Measurements from ENCODE around the gene CCDC13. TPM values are rescaled to one million over a fixed set of nuclear protein-coding genes. Genes with fewer than 3 reads are reported as not detected.
A peak's percentile ranks its signal among the peaks of the same experiment; 100 is the strongest.

Gene CCDC13
- total RNA-seq, 1 experiment from 2014 or later, result 0.41 TPM

DNA sequence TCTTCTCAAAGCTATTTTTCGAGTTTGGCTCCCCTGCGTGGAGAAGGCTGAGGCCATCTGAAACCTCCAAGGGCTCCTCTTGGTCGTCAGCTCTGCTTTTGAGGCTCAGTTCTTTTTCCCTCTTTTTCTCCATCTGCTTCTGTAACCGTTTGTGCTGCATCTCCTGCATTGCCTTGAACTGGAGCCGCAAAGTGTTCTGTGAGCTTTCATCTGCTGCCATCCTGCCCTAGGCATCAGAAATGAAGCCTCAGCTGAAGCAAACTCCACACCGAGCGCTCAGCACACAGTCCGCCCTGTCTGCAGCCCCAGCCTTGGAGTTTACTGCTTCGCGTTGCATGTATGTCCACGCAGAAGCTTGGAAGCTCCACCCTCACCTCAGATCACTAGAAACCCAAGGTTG is 14.9 kb downstream of the CCDC13 start:
- H4K20me1 ChIP-seq (ENCODE audit: insufficient read depth), result no peaks in the 10 kb centered on the region
- no peaks in the 10 kb centered on the region; the same call in 1 of the 2 replicates for H3K9me3 ChIP-seq (ENCODE audit: insufficient read depth, low read depth)
- intact Hi-C loops (cut with micrococcal nuclease; ENCODE audit: unreplicated experiment), result no loop called here
- TF ChIP-seq, protein P1, sequence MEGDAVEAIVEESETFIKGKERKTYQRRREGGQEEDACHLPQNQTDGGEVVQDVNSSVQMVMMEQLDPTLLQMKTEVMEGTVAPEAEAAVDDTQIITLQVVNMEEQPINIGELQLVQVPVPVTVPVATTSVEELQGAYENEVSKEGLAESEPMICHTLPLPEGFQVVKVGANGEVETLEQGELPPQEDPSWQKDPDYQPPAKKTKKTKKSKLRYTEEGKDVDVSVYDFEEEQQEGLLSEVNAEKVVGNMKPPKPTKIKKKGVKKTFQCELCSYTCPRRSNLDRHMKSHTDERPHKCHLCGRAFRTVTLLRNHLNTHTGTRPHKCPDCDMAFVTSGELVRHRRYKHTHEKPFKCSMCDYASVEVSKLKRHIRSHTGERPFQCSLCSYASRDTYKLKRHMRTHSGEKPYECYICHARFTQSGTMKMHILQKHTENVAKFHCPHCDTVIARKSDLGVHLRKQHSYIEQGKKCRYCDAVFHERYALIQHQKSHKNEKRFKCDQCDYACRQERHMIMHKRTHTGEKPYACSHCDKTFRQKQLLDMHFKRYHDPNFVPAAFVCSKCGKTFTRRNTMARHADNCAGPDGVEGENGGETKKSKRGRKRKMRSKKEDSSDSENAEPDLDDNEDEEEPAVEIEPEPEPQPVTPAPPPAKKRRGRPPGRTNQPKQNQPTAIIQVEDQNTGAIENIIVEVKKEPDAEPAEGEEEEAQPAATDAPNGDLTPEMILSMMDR (conservative IDR thresholded peaks at IDR 0.05), result no peak
- TF ChIP-seq EZH2 (IDR thresholded peaks at IDR 0.05; ENCODE audit: low read depth), result no peak
- H3K36me3 ChIP-seq (ENCODE audit: low read depth), result no peaks in the 10 kb centered on the region
- no peak for DNase-seq
- no peaks in the 10 kb centered on the region for H3K27me3 ChIP-seq (ENCODE audit: insufficient read depth, low read depth)
- no peak overlapping the region for H3K4me3 ChIP-seq
- no peaks in the 10 kb centered on the region for H3K9me2 ChIP-seq (ENCODE audit: insufficient read depth)
- no peaks in the 10 kb centered on the region for H3K79me2 ChIP-seq (ENCODE audit: low read depth)
- ChIA-PET CTCF (interaction anchor here (0.6 kb wide), 1 partner anchor 746 kb away, joined by 4 read pairs; no protein-coding TSS in a partner anchor), POLR2A (ENCODE audit: unreplicated experiment) (no interaction called here)
- 0 out of 2 replicates have a peak, but pooled peaks cover 10% of the 10 kb centered on the region for H3K4me1 ChIP-seq (replicated peaks; ENCODE audit: insufficient read depth)
- H3K4me2 ChIP-seq, result no peak overlapping the region
- no TSS peak for BruUV-seq (replicated peaks)
- H3F3A ChIP-seq (ENCODE audit: insufficient read depth, low read depth), result peaks cover 9% of the 10 kb centered on the region
- H3K27ac ChIP-seq, result no peak overlapping the region
- H2AFZ ChIP-seq, result no peak overlapping the region

DNA sequence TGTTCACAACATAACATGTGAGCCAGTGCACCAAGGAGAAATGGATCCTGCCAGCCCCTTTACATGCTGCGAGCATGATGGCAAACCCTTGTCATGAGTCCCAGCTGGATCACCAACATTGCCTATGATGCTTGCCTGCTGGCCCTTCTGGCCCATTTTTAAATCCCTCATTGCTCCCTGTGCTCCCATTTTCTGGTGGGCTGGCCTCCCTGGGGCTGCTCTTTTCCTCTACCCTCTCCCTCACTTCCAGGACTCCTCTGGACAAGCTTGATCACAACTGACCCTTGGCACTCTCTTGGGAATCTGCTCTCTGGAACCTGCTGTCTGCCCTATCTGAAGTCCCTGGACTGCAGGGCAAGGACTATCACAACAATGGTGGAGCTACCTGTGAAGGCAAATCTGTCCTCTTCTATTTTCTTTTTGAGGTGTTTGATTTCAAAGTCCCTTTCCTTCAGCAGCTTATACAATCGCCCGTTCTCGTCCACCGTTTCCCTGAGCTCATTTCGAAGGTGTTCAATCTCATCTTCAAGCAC is 16.3 kb downstream of the CCDC13 start:
- no peak overlapping the region for H3K27ac ChIP-seq
- 0 out of 2 replicates have a peak, but pooled peaks cover 10% of the 10 kb centered on the region for H3K4me1 ChIP-seq (replicated peaks; ENCODE audit: insufficient read depth)
- H3K36me3 ChIP-seq (ENCODE audit: low read depth), result no peaks in the 10 kb centered on the region
- POLR2A ChIA-PET (ENCODE audit: unreplicated experiment), result no interaction called here
- no peak overlapping the region for H3K4me2 ChIP-seq
- no peak overlapping the region for H3K4me3 ChIP-seq
- no peak overlapping the region for H2AFZ ChIP-seq
- H3K79me2 ChIP-seq (ENCODE audit: low read depth), result no peaks in the 10 kb centered on the region
- DNase-seq, result no peak
- TF ChIP-seq, protein P1 (conservative IDR thresholded peaks at IDR 0.05), result no peak
- TF ChIP-seq EZH2 (IDR thresholded peaks at IDR 0.05; ENCODE audit: low read depth), result no peak
- no peaks in the 10 kb centered on the region for H4K20me1 ChIP-seq (ENCODE audit: insufficient read depth)
- H3K9me2 ChIP-seq (ENCODE audit: insufficient read depth), result no peaks in the 10 kb centered on the region
- intact Hi-C loops (cut with micrococcal nuclease; ENCODE audit: unreplicated experiment), result no loop called here
- CTCF ChIA-PET, result no interaction called here
- BruUV-seq (replicated peaks), result no TSS peak
- peaks cover 9% of the 10 kb centered on the region for H3F3A ChIP-seq (ENCODE audit: insufficient read depth, low read depth)
- H3K27me3 ChIP-seq (ENCODE audit: insufficient read depth, low read depth), result no peaks in the 10 kb centered on the region
- H3K9me3 ChIP-seq (ENCODE audit: insufficient read depth, low read depth), result no peaks in the 10 kb centered on the region

DNA sequence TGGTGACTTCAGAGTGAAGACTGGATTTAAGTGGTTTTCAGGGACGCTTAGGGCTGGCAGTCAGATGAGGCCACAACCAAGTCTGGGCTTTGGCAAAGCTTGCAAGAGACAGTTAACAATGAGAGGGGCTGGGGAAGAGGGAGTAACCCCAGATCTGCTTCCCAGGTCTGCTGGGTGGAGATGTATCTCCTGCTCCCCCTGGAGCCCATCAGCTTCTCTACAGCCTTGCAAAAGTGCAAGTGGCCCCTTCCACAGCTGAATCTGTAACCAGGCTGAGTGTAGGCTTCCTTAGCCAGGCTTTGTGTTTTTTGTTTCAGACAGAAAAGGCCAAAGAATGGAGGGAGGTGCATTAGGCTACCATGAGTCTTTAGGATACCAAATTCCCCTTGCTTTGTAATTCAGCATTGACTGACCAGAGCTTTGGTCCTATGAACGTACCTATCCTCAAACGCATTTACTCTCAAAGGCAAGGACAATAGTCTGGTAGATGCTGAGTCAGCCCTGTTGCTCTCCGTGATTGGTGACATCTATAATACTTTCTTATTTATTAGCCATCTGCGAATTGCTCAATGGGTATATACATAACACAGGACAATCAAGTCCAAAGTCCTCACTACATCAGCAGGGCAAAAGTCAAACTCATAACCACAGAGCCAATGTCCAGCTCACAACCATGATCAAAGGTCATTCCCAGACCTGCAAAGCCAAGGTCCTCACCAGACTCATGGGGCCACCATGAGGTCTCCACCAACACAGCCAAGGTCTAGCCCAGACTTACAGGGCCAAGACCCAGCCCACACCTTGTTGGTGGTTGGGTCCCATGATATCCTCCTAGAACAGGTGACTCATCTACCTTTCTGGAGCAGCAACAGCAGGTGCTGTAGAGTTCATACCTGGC is 17.1 kb downstream of the CCDC13 start:
- intact Hi-C loops (cut with micrococcal nuclease; ENCODE audit: unreplicated experiment), result no loop called here
- Histone ChIP-seq H3K27ac (no peak overlapping the region), H3K79me2 (ENCODE audit: low read depth) (no peaks in the 10 kb centered on the region), H3K4me3 (no peak overlapping the region), H3K9me2 (ENCODE audit: insufficient read depth) (no peaks in the 10 kb centered on the region), H3K36me3 (ENCODE audit: low read depth) (no peaks in the 10 kb centered on the region), H3K27me3 (ENCODE audit: insufficient read depth, low read depth) (no peaks in the 10 kb centered on the region), H2AFZ (no peak overlapping the region), H3K4me1 (replicated peaks; ENCODE audit: insufficient read depth) (0 out of 2 replicates have a peak, but pooled peaks cover 10% of the 10 kb centered on the region), H4K20me1 (ENCODE audit: insufficient read depth) (no peaks in the 10 kb centered on the region), H3F3A (ENCODE audit: insufficient read depth, low read depth) (peaks cover 5% of the 10 kb centered on the region), H3K4me2 (no peak overlapping the region), H3K9me3 (ENCODE audit: insufficient read depth, low read depth) (no peaks in the 10 kb centered on the region)
- POLR2A ChIA-PET (ENCODE audit: unreplicated experiment), result no interaction called here
- DNase-seq, result peak in 1 of 2 experiments; percentile 10
- BruUV-seq (replicated peaks), result no TSS peak
- TF ChIP-seq EZH2 (IDR thresholded peaks at IDR 0.05; ENCODE audit: low read depth), result no peak
- TF ChIP-seq, protein P1 (conservative IDR thresholded peaks at IDR 0.05), result peak; percentile 37; the same call in 1 of the 2 replicates
- CTCF ChIA-PET, result interaction anchor here (0.5 kb wide), 1 partner anchor 526 kb away, joined by 6 read pairs; no protein-coding TSS in a partner anchor
